GM19328 (cell line): Measurements from ENCODE around the gene IGLL5.

Source experiments
- ATAC-seq: cut with Tn5 transposase; IDR thresholded peaks from one replicate; pipeline ENCODE4 v1.9.1; 2021; ENCODE audit warnings: mild to moderate bottlenecking, moderate library complexity; ENCODE audit not compliant: unreplicated experiment

Gene IGLL5

GRCh38 chr22:22883090-22883727, 4.4 kb upstream of the IGLL5 start:
- no peak for ATAC-seq

GRCh38 chr22:22884010-22884887, 3.4 kb upstream of the IGLL5 start:
- no peak for ATAC-seq

GRCh38 chr22:22884888-22885840, 2.5 kb upstream of the IGLL5 start:
- ATAC-seq = no peak

GRCh38 chr22:22886546-22886945, 1.1 kb upstream of the IGLL5 start:
- no peak for ATAC-seq

- ATAC-seq = no peak
Measured at GRCh38 chr22:22888571-22889353, 1.1 kb downstream of the IGLL5 start.

GRCh38 chr22:22890085-22890484, 2.5 kb downstream of the IGLL5 start:
- ATAC-seq = no peak

- ATAC-seq = no peak
Measured at GRCh38 chr22:22891139-22891621, 3.6 kb downstream of the IGLL5 start.

- ATAC-seq = no peak
Measured at GRCh38 chr22:22892096-22893052, 4.8 kb downstream of the IGLL5 start.

GRCh38 chr22:22893077-22893805, 5.6 kb downstream of the IGLL5 start:
- ATAC-seq = no peak

- ATAC-seq = no peak
Measured at GRCh38 chr22:22893891-22894739, 6.5 kb downstream of the IGLL5 start.

GRCh38 chr22:22894740-22895731, 7.4 kb downstream of the IGLL5 start:
- no peak for ATAC-seq

GRCh38 chr22:22895776-22896445, 8.3 kb downstream of the IGLL5 start:
- ATAC-seq = no peak

- no peak for ATAC-seq
Measured at GRCh38 chr22:22896601-22897000, 9.0 kb downstream of the IGLL5 start.

- no peak for ATAC-seq
Measured at GRCh38 chr22:22897091-22897490, 9.5 kb downstream of the IGLL5 start.

GRCh38 chr22:22897947-22898346, 10.3 kb downstream of the IGLL5 start:
- no peak for ATAC-seq
